ENCODE results near the gene H2BK1. TPM values are rescaled to one million over a fixed set of nuclear protein-coding genes. Genes with fewer than 3 reads are reported as not detected.

Gene H2BK1
- total RNA-seq, 3 donors from 2014 or later (not counting 1 experiment from before 2014, with no cell fraction given): 2.5 TPM; not detected in 2

GRCh38 chr7:151167197-151167961, 42.9 kb downstream of the H2BK1 start, which contains the start of gene GBX1:
TSS of gene GBX1 (minus strand) at chr7:151167694. CDS start at chr7:151167548, 146 bp downstream.
- H3K4me3 ChIP-seq (ENCODE audit: low read length): no peak within 1 kb of the TSS
- DNase-seq (peak in 1 of 2 donors; percentile 53), ATAC-seq (peak in 2 of 3 donors; percentile 49 to 62)
- WGBS (ENCODE audit: insufficient coverage): 2% methylated on average over 100 of the region's 101 CpGs
- H3K4me1 ChIP-seq (ENCODE audit: control insufficient read depth, insufficient read depth, low read length): peaks cover 13% of the 10 kb centered on the region
- no peak within 1 kb of the TSS for H3K27ac ChIP-seq (ENCODE audit: low read length)
- no peak for TF ChIP-seq CTCF (IDR thresholded peaks at IDR 0.05)
- peaks cover 31 to 41% of the 10 kb centered on the region in 2 donors for H3K27me3 Mint-ChIP-seq (ENCODE audit: low read depth in 2 of 2)
- H3K9me3 ChIP-seq (ENCODE audit: control insufficient read depth, insufficient read depth, low read length): no peaks in the 10 kb centered on the region
- no peaks in the 10 kb centered on the region for H3K36me3 ChIP-seq (ENCODE audit: control insufficient read depth, insufficient read depth, low read length)
- H3K36me3 Mint-ChIP-seq: no peaks in the 10 kb centered on the region
- peak within 1 kb of the TSS; percentile 83 for H3K4me3 Mint-ChIP-seq
- H3K4me1 Mint-ChIP-seq: peaks cover 3 to 11% of the 10 kb centered on the region in 2 donors
- H3K9me3 Mint-ChIP-seq: no peaks in the 10 kb centered on the region
- H3K27me3 ChIP-seq (ENCODE audit: control insufficient read depth, insufficient read depth, low read length): peaks cover 40% of the 10 kb centered on the region
- intact Hi-C loops (cut with micrococcal nuclease): loop anchor here (2.0 kb wide), 1 partner anchor 77 kb away; no protein-coding TSS in a partner anchor
- peak within 1 kb of the TSS in 1 of 2 donors; percentile 14 for H3K27ac Mint-ChIP-seq

GRCh38 chr7:151166629-151167196, 43.6 kb downstream of the H2BK1 start:
- intact Hi-C loops (cut with micrococcal nuclease): loop anchor here (2.0 kb wide), 1 partner anchor 78 kb away; no protein-coding TSS in a partner anchor
- H3K27me3 ChIP-seq (ENCODE audit: control insufficient read depth, insufficient read depth, low read length): peaks cover 40% of the 10 kb centered on the region

GRCh38 chr7:151161757-151162156, 48.5 kb downstream of the H2BK1 start:
- H3K27ac Mint-ChIP-seq: no peak overlapping the region
- no peaks in the 10 kb centered on the region for H3K9me3 ChIP-seq (ENCODE audit: control insufficient read depth, insufficient read depth, low read length)
- ATAC-seq (no peak), DNase-seq (no peak)
- no peaks in the 10 kb centered on the region for H3K36me3 ChIP-seq (ENCODE audit: control insufficient read depth, insufficient read depth, low read length)
- peaks cover 11 to 23% of the 10 kb centered on the region in 2 donors for H3K27me3 Mint-ChIP-seq (ENCODE audit: low read depth in 2 of 2)
- no peak overlapping the region for H3K4me3 Mint-ChIP-seq
- no peaks in the 10 kb centered on the region for H3K4me1 Mint-ChIP-seq
- peaks cover 30% of the 10 kb centered on the region for H3K27me3 ChIP-seq (ENCODE audit: control insufficient read depth, insufficient read depth, low read length)
- WGBS (ENCODE audit: insufficient coverage): 100% methylated on average over 1 of the region's 1 CpG
- H3K36me3 Mint-ChIP-seq: no peaks in the 10 kb centered on the region
- H3K27ac ChIP-seq (ENCODE audit: low read length): no peak overlapping the region
- H3K4me1 ChIP-seq (ENCODE audit: control insufficient read depth, insufficient read depth, low read length): peaks cover 3% of the 10 kb centered on the region
- H3K9me3 Mint-ChIP-seq: no peaks in the 10 kb centered on the region
- TF ChIP-seq CTCF (IDR thresholded peaks at IDR 0.05): no peak
- intact Hi-C loops (cut with micrococcal nuclease): no loop called here
- H3K4me3 ChIP-seq (ENCODE audit: low read length): no peak overlapping the region

More at GRCh38 chr7:151166629-151167196, 43.6 kb downstream of the H2BK1 start:
- Mint-ChIP-seq H3K4me3 (peak overlapping the region; percentile 61), H3K9me3 (no peaks in the 10 kb centered on the region), H3K4me1 (peaks cover 0 to 8% of the 10 kb centered on the region in 2 donors), H3K27me3 (ENCODE audit: low read depth in 2 of 2) (peaks cover 29 to 37% of the 10 kb centered on the region in 2 donors), H3K27ac (no peak overlapping the region), H3K36me3 (no peaks in the 10 kb centered on the region)
- Histone ChIP-seq H3K4me1 (ENCODE audit: control insufficient read depth, insufficient read depth, low read length) (peaks cover 13% of the 10 kb centered on the region), H3K27ac (ENCODE audit: low read length) (no peak overlapping the region), H3K4me3 (ENCODE audit: low read length) (no peak overlapping the region), H3K36me3 (ENCODE audit: control insufficient read depth, insufficient read depth, low read length) (no peaks in the 10 kb centered on the region), H3K9me3 (ENCODE audit: control insufficient read depth, insufficient read depth, low read length) (no peaks in the 10 kb centered on the region)
- TF ChIP-seq CTCF (IDR thresholded peaks at IDR 0.05): no peak
- WGBS (ENCODE audit: insufficient coverage): 10% methylated on average over 30 of the region's 31 CpGs
- DNase-seq (peak in 1 of 2 donors; percentile 11), ATAC-seq (no peak)

Other genes with a start within 250 kb of the H2BK1 start
- under 1 TPM in 2 of 3 donors, not detected in 1; 0.39 to 0.60 TPM for gene KCNH2, start 232.2 kb downstream of the H2BK1 start, total RNA-seq
- 1 to 10 TPM; 2.6 to 5.9 (median 3.8) TPM for gene NOS3, start 219.5 kb downstream of the H2BK1 start, total RNA-seq
- gene ATG9B, start 186.0 kb downstream of the H2BK1 start, total RNA-seq: 1 to 10 TPM; 4.4 to 4.6 (median 4.5) TPM
- 10 to 100 TPM; 50.6 to 60.5 (median 53.7) TPM for gene ABCB8, start 182.0 kb downstream of the H2BK1 start, total RNA-seq
- 1 to 10 TPM; 5.7 to 7.9 (median 5.9) TPM for gene ASIC3, start 162.0 kb downstream of the H2BK1 start, total RNA-seq
- 1 to 10 TPM; 6.2 to 8.0 (median 6.6) TPM for gene CDK5, start 152.6 kb downstream of the H2BK1 start, total RNA-seq
- gene SLC4A2, start 150.9 kb downstream of the H2BK1 start, total RNA-seq: 10 to 100 TPM; 60.4 to 87.3 (median 66.1) TPM
- gene FASTK, start 129.7 kb downstream of the H2BK1 start, total RNA-seq: 10 to 100 TPM; 72.8 to 89.4 (median 85.2) TPM
- gene TMUB1, start 127.0 kb downstream of the H2BK1 start, total RNA-seq: 10 to 100 TPM; 44.1 to 49.8 (median 47.3) TPM
- gene AGAP3, start 124.0 kb downstream of the H2BK1 start, total RNA-seq: 10 to 100 TPM; 27.7 to 46.9 (median 42.8) TPM
- gene GBX1, start 42.8 kb downstream of the H2BK1 start, total RNA-seq: not detected
- not detected for gene ASB10, start 23.2 kb downstream of the H2BK1 start, total RNA-seq
- 10 to 100 TPM; 12.1 to 26.1 (median 17.6) TPM for gene ABCF2, start 16.7 kb upstream of the H2BK1 start, total RNA-seq
- gene CHPF2, start 22.0 kb upstream of the H2BK1 start, total RNA-seq: 10 to 100 TPM; 47.0 to 51.6 (median 48.6) TPM
- gene SMARCD3, start 38.2 kb upstream of the H2BK1 start, total RNA-seq: 1 to 10 TPM; 3.1 to 8.7 (median 6.5) TPM
- 100 to 1,000 TPM; 110 to 113 (median 111) TPM for gene NUB1, start 131.3 kb upstream of the H2BK1 start, total RNA-seq
- gene WDR86, start 199.6 kb upstream of the H2BK1 start, total RNA-seq: 1 to 10 TPM; 1.6 to 4.6 (median 2.1) TPM
- gene CRYGN, start 229.7 kb upstream of the H2BK1 start, total RNA-seq: not detected

Measured in natural killer cell (primary cell).